Measurements from ENCODE around the gene ARHGAP40.

DNA sequence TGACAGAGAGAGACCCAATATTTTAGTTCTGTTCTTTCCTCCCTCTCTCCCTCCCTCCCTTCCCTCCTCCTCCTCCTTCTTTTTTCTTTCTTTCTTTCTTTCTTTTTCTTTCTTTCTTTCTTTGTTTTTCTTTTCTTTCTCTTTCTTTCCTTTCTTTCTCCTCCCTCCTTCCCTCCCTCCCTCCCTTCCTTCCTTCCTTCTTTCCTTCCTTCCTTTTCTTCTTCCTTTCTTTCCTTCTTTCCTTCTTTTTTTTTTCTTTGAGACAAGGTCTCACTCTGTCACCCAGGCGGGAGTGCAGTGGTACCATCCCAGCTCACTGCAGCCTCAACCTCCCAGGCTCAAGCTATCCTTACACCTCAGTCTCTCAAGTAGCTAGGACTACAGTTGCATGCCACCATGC, 28.4 kb downstream of the ARHGAP40 start:
- TF ChIP-seq, protein P1, sequence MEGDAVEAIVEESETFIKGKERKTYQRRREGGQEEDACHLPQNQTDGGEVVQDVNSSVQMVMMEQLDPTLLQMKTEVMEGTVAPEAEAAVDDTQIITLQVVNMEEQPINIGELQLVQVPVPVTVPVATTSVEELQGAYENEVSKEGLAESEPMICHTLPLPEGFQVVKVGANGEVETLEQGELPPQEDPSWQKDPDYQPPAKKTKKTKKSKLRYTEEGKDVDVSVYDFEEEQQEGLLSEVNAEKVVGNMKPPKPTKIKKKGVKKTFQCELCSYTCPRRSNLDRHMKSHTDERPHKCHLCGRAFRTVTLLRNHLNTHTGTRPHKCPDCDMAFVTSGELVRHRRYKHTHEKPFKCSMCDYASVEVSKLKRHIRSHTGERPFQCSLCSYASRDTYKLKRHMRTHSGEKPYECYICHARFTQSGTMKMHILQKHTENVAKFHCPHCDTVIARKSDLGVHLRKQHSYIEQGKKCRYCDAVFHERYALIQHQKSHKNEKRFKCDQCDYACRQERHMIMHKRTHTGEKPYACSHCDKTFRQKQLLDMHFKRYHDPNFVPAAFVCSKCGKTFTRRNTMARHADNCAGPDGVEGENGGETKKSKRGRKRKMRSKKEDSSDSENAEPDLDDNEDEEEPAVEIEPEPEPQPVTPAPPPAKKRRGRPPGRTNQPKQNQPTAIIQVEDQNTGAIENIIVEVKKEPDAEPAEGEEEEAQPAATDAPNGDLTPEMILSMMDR (IDR thresholded peaks at IDR 0.05) = no peak
- TF ChIP-seq POLR2A (IDR thresholded peaks at IDR 0.05) = no peak

Measured in tibial nerve (tissue), 3 donors.